DLD1 (cell line): ENCODE data around the gene ZNF282.

Experiments used
- in situ Hi-C: cut with HindIII; loops from 2 replicates; pipeline ENCODE4 v1.10.0; 2017; ENCODE audit warnings: low sequenced_read_pairs

Gene ZNF282

DNA sequence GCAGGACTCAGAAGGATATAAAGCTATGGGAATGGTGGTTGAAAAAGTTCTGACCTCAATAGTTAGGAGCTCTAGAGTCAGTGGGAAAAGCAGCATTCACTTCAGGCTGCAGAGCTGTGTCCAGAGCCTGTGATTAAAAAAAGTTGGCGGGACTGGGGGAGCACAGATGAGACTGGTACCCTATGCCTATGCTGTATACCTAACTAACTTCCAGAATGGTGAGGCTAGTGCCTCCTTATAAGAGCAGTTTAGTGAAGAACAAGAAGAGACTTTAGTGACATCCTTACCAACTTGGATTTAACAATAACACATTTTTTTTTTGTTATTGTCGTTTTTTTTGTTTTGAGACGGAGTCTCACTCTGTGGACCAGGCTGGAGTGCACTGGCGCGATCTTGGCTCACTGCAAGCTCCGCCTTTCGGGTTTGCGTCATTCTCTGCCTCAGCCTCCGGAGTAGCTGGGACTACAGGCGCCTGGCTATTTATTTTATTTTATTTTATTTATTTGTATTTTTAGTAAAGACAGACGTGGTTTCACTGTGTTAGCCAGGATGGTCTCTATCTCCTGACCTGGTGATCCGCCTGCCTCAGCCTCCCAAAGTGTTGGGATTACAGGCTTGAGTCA lies 6.6 kb upstream of the ZNF282 start:
- in situ Hi-C loops: no loop called here

DNA sequence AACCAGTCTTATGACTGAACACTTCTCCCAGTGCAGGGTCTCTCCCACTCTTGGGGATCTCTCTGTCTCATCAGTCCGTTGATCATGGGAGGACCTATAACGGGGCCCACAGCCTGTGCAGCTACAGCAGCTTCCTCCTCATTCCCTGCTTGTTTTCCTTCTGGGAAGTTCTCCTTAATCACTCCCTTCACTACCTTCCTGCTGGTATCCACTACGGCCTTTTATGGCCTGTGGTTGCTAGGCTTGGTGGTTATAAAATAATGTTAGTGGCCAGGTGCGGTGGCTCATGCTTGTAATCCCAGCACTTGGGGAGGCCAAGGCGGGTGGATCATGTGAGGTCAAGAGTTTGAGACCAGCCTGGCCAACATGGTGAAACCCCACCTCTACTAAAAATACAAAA lies 3.5 kb upstream of the ZNF282 start:
- in situ Hi-C loops: no loop called here

DNA sequence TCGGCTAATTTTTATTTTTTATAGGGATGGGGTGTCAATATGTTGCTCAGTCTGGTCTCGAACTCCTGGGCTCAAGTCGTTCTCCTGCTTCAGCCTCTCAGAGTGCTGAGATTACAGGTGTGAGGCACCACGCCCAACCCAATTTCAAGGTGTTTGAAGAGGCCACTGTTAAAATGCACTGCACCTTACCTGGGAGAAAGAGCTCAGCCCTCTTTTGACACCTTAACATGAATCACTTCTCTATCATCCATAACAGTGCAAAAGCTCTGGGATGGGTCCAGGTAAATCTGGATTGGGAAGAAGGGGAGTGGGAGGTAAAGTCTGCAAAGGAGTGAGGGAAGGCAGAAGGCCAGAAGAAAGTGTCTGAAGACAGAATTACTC lies 557 bp upstream of the ZNF282 start:
- in situ Hi-C loops: no loop called here

- in situ Hi-C loops: no loop called here
Measured at GRCh38 chr7:149196151-149196704, 882 bp downstream of the ZNF282 start.

GRCh38 chr7:149196705-149197171 lies 1.4 kb downstream of the ZNF282 start:
- in situ Hi-C loops: no loop called here

DNA sequence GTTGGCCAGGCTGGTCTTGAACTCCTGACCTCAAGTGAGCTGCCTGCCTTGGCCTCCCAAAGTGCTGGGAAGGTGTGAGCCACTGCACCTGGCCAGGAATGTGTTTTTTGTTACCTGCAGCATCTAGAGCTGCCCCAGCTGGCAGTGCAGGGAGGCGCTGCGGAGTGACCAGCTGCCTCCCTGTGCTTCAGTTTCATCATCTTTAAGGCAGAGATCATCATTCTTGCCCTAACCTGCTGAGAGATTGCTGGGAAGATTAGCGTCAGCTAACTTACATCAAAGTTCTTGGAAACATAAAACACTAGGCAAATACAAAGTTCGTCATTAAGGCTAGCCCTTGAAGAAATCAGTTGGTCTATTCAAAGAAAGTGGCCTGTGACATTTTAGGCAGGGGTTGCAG lies 2.3 kb downstream of the ZNF282 start:
- in situ Hi-C loops: no loop called here

DNA sequence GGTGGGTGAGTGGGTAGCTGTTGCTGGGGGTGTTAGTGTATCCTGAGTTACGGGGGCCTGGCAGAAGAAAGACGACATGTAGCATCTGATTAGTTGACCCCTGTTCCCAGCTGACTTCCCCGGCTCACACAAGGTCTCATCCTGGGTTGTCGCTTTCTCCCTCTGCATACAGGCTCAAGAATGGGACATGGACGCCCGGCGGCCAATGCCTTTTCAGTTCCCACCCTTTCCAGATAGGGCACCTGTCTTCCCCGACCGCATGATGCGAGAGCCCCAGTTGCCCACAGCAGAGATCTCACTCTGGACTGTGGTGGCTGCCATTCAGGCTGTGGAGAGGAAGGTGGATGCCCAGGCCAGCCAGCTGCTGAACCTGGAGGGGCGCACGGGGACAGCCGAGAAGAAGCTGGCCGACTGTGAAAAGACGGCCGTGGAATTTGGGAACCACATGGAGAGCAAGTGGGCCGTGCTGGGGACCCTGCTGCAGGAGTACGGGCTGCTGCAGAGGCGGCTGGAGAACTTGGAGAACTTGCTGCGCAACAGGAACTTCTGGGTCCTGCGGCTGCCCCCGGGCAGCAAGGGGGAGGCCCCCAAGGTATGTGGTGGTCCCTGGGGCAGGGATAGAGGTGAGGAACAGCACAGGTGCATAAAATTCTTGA lies 2.9 kb downstream of the ZNF282 start:
- in situ Hi-C loops: no loop called here

GRCh38 chr7:149199234-149199995 lies 4.1 kb downstream of the ZNF282 start:
- in situ Hi-C loops: no loop called here

GRCh38 chr7:149202831-149203231 lies 7.5 kb downstream of the ZNF282 start:
- in situ Hi-C loops: no loop called here

DNA sequence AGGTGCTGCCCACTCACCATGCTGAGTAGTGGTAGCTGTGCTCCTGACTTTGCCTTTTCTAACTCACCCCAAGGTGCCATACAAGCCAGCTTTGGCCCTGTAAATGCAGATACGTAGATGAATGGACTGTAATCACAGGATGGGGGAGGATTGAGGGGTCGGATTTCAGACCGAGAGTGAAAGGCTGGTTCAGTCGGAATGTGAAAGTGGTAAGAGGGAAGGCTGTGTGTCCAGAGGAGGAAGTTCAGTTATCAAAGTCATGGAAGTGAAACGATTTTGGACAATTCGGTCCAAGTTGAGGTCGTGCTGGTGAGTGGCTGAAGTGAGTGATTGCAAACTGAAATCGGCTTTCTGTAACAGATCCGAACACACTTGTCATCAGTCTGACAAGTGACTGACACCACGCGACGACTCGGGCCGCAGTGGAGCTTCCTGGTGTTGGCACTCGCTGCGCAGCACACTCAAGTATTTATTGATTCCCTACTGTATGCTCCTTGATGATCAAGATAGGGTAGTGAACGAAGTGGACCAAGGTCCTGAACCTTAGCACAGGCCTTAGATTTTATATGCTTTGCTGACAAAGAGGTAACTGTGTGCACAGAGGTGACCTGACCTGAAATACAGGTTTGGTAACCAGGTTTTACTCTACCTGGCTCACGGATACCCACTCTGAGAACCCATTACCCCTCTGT lies 10.5 kb downstream of the ZNF282 start:
- in situ Hi-C loops: no loop called here

DNA sequence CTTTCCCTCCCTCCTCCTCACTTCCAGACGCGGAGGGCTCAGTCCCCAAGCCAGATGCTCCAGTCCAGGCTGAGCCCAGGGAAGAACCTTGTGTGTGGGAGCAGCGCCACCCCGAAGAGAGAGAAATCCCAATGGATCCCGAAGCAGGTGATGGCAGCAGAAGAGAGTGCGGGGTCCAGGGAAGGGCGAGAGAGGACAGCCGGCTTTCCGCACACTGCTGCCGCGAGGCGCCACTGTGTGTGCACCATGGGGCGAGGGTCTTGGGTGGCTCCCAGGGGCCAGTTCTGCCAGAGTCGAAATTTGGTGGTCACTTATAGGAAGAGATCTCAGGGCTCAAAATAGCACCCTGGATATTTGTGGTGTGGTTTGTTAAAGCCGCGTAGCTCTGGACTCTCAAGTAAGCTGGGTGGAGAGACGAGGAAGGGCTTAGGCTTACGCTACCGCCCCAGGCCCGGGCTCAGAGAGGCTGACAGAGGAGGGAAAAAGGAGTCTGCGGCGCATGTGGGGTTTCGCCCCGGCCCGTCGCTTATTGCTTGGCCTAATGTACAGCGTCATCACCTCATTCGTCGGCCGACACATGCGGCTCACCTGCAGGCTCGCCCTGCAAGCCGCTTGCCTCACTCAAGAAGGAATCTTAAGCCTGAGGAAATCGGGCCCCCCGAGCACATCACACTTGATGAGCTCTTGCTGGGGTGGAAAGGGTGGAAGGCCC lies 12.1 kb downstream of the ZNF282 start:
- in situ Hi-C loops: no loop called here

DNA sequence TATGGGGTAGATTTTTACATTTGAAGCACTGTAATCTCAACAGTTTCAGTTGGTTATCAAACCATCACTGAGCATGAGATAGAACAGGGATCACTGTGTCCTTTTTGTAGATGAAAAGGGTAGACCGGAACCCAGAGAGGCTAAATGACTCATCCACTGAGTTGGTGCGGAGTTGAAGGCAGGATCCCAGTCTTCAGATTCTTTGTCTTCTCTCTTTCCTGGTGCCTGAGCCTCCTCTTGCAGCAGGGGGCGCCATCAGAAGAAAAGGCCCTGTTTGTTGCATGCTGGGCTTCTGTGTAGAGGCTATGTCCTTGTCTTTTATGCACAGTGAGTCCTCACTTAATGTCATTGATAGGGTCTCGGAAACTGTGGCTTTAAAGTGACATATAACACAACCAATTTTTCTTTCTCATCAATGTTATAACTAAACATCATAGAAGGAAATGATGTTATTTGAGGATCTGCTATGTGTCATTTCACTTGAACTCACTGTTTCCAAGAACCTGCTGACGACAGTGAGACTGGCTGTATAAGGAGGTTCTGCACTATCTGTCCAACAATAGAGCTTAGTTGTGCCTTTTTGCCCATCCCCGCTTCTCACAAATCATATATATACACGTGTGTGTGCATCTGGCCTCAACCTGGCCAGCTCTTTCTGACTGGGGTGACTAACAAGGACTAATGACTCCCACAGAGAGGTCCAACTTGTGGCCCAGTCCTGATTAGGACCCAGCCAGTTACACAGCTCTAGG lies 14.3 kb downstream of the ZNF282 start:
- in situ Hi-C loops: no loop called here

- in situ Hi-C loops: no loop called here
Measured at GRCh38 chr7:149210551-149210950, 15.2 kb downstream of the ZNF282 start.

DNA sequence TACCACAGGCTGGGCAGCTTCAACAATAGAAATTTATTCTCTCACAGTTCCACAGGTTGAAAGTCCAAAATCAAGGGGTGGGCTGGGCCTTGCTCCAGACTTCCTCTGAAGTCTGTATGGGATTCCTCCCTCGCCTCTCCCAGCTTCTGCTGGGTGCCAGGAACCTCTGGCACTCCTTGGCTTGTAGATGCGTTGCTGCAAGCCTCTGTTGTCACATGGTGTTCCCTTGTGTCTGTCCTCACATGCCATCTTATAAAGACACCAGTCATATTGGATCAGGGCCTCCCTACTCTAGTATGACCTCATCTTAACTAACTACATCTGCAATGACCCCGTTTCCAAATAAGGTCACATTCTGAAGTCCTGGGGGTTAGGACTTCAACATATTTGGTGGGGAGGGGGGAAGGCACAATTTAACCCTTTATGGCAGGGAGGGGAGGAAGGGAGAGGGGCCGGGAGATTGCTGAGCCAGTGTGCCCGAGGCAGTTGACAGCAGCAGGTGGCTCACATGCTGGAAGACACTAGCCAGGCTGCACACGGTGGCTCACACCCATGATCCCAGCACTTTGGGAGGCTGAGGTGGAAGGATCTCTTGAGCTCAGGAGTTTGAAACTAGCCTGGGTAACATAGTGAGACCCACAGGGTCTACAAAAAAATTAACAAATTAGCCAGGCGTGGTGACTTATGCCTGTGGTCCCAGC lies 18.8 kb downstream of the ZNF282 start:
- in situ Hi-C loops: no loop called here

GRCh38 chr7:149216402-149216801 lies 21.1 kb downstream of the ZNF282 start:
- in situ Hi-C loops: no loop called here

DNA sequence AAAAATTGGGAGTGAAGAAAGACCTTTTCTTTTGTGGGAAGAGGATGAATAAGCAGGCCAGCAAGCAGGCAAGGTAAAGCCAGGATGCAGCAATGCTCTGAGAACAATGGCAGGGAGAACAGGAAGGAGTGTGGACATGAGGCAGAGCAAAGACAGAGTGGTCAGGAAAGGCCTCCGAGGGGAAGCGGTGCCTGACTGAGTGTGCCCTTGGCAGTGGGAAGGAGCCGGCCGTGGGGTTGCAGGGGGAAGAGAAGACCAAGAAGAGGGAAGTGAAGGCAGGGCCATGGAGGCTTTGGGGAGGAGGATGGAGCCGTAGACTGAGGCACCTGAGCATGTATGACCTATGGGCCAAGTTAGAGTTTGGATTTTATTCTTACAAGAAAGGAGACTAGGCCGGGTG lies 22.2 kb downstream of the ZNF282 start:
- in situ Hi-C loops: no loop called here

- in situ Hi-C loops: no loop called here
Measured at GRCh38 chr7:149218469-149219420, 23.4 kb downstream of the ZNF282 start.

- in situ Hi-C loops: no loop called here
Measured at GRCh38 chr7:149220534-149220933, 25.2 kb downstream of the ZNF282 start.
